GM12892 (cell line): Measurements from ENCODE around the gene ACKR1.

Experiments
- DNase-seq: peaks from one replicate; pipeline ENCODE4 v3.0.0; 2011; ENCODE audit not compliant: insufficient read length
- FAIRE-seq: peaks from 2 replicates; lab custom pipeline; 2011; peaks lifted over from hg19 to GRCh38; lab: Jason Lieb, UNC
- POLR2A ChIP-seq: IDR thresholded peaks from 2 replicates; pipeline ENCODE4 v1.6.1; 2011; ENCODE audit warnings: low read depth, low read length, control low read depth
- POLR2AphosphoS5 ChIP-seq: IDR thresholded peaks from 2 replicates; pipeline ENCODE4 v1.6.1; 2011; ENCODE audit warnings: low read depth, low read length, control low read depth
- TAF1 ChIP-seq: IDR thresholded peaks from 2 replicates; pipeline ENCODE4 v1.6.1; 2011; ENCODE audit warnings: low read depth, mild to moderate bottlenecking, control low read depth, low read length, borderline replicate concordance

Gene ACKR1

GRCh38 chr1:159247266-159247665, 42.6 kb downstream of the ACKR1 start:
- TF ChIP-seq POLR2AphosphoS5 (no peak), POLR2A (no peak), TAF1 (no peak)
- FAIRE-seq: no peak

GRCh38 chr1:159248311-159248710, 43.6 kb downstream of the ACKR1 start:
- TF ChIP-seq TAF1 (no peak), POLR2A (no peak), POLR2AphosphoS5 (no peak)
- FAIRE-seq: no peak
- no peak for DNase-seq

More at GRCh38 chr1:159247266-159247665, 42.6 kb downstream of the ACKR1 start:
- DNase-seq: no peak

GRCh38 chr1:159250638-159251216, 46.1 kb downstream of the ACKR1 start:
- TF ChIP-seq POLR2AphosphoS5 (no peak), TAF1 (no peak), POLR2A (no peak)
- FAIRE-seq (no peak), DNase-seq (no peak)
